Activated naive CD4-positive, alpha-beta T cell treated with anti-CD3 and anti-CD28 coated beads for 36 hours (primary cell): ENCODE data around the gene KPNA6. TPM values are rescaled to one million over a fixed set of nuclear protein-coding genes. Genes with fewer than 3 reads are reported as not detected.
A peak's percentile ranks its signal among the peaks of the same experiment; 100 is the strongest.
"Not testable (repeated sequence)": the region's sequence is repeated elsewhere in the genome, so short reads cannot be mapped to it uniquely, and the experiment has no call there.

Experiments used
- CTCF ChIA-PET: fragments of 350-600 bp; sonication (Branson Sonifier 250); formaldehyde crosslinking; loops from one replicate; lab custom pipeline; 2021; ENCODE audit warnings: antibody characterized with exemption; lab: Charles Lee
- DNase-seq: peaks from one replicate; pipeline ENCODE4 v3.0.0-alpha.2; 2020
- H3K27ac Mint-ChIP-seq: one replicate; pipeline ENCODE4 v1.8.0; 2021; ENCODE audit warnings: mild to moderate bottlenecking, mixed read lengths
- H3K27me3 Mint-ChIP-seq: one replicate; pipeline ENCODE4 v1.8.0; 2021; ENCODE audit warnings: low read depth, mixed read lengths
- H3K36me3 Mint-ChIP-seq: one replicate; pipeline ENCODE4 v1.8.0; 2021; ENCODE audit warnings: low read depth, mixed read lengths
- H3K4me1 Mint-ChIP-seq: one replicate; pipeline ENCODE4 v1.8.0; 2021; ENCODE audit warnings: low read depth, mixed read lengths
- H3K4me3 Mint-ChIP-seq: one replicate; pipeline ENCODE4 v1.8.0; 2021; ENCODE audit warnings: mild to moderate bottlenecking, moderate library complexity, mixed read lengths
- H3K9me3 Mint-ChIP-seq: one replicate; pipeline ENCODE4 v1.8.0; 2021; ENCODE audit warnings: mixed read lengths
- intact Hi-C: fragments of 100-400 bp; cut with micrococcal nuclease; formaldehyde crosslinking; loops from one replicate; pipeline ENCODE4 v1.15.1; 2023
- total RNA-seq, 2 experiments: library from RNA; stranded (reverse); gene quantifications; one replicate each; pipeline ENCODE4 v1.2.3, GENCODE V29; 2021

The KPNA6 gene
- total RNA-seq, 2 experiments from 2014 or later = 74.5 to 75.0 TPM

GRCh38 chr1:32150847-32151246 is 43.0 kb downstream of the KPNA6 start:
- no peak overlapping the region for H3K4me3 Mint-ChIP-seq
- no peak for DNase-seq
- H3K4me1 Mint-ChIP-seq = peaks cover 12% of the 10 kb centered on the region
- H3K36me3 Mint-ChIP-seq = peaks cover 20% of the 10 kb centered on the region
- intact Hi-C loops = no loop called here
- H3K27me3 Mint-ChIP-seq = no peaks in the 10 kb centered on the region
- H3K27ac Mint-ChIP-seq = no peak overlapping the region
- peaks cover 15% of the 10 kb centered on the region for H3K9me3 Mint-ChIP-seq
- CTCF ChIA-PET = interaction anchor here (0.7 kb wide), 1 partner anchor 274 kb away, joined by 5 read pairs; no protein-coding TSS in a partner anchor

- Mint-ChIP-seq H3K9me3 (peaks cover 15% of the 10 kb centered on the region), H3K27ac (no peak overlapping the region), H3K4me3 (no peak overlapping the region), H3K27me3 (no peaks in the 10 kb centered on the region), H3K4me1 (peaks cover 10% of the 10 kb centered on the region), H3K36me3 (peaks cover 21% of the 10 kb centered on the region)
- no peak for DNase-seq
- CTCF ChIA-PET = no interaction called here
- intact Hi-C loops = no loop called here
Measured at GRCh38 chr1:32151319-32151787, 43.5 kb downstream of the KPNA6 start.

GRCh38 chr1:32159189-32159588 is 51.3 kb downstream of the KPNA6 start:
- no peak for DNase-seq

GRCh38 chr1:32163405-32163804 is 55.5 kb downstream of the KPNA6 start:
- Mint-ChIP-seq H3K36me3 (peaks cover 22% of the 10 kb centered on the region), H3K9me3 (no peaks in the 10 kb centered on the region), H3K27ac (no peak overlapping the region), H3K4me1 (peaks cover 5% of the 10 kb centered on the region), H3K27me3 (no peaks in the 10 kb centered on the region), H3K4me3 (no peak overlapping the region)
- no peak for DNase-seq
- intact Hi-C loops = no loop called here
- CTCF ChIA-PET = interaction anchor here (0.6 kb wide), 1 partner anchor 102 kb away, joined by 5 read pairs; no protein-coding TSS in a partner anchor

More at GRCh38 chr1:32159189-32159588, 51.3 kb downstream of the KPNA6 start:
- CTCF ChIA-PET = no interaction called here
- no peaks in the 10 kb centered on the region for H3K27me3 Mint-ChIP-seq
- no peaks in the 10 kb centered on the region for H3K9me3 Mint-ChIP-seq
- H3K4me3 Mint-ChIP-seq = no peak overlapping the region
- peaks cover 5% of the 10 kb centered on the region for H3K4me1 Mint-ChIP-seq
- intact Hi-C loops = no loop called here
- no peak overlapping the region for H3K27ac Mint-ChIP-seq
- peaks cover 20% of the 10 kb centered on the region for H3K36me3 Mint-ChIP-seq

- CTCF ChIA-PET = interaction anchor here (1.1 kb wide), 1 partner anchor 56 kb away, joined by 3 read pairs; no protein-coding TSS in a partner anchor
- H3K36me3 Mint-ChIP-seq = peaks cover 31% of the 10 kb centered on the region
Measured at GRCh38 chr1:32165633-32166032, 57.8 kb downstream of the KPNA6 start.

GRCh38 chr1:32170991-32171390 is 63.1 kb downstream of the KPNA6 start:
- no peak overlapping the region for H3K27ac Mint-ChIP-seq
- CTCF ChIA-PET = no interaction called here
- no peaks in the 10 kb centered on the region for H3K27me3 Mint-ChIP-seq
- intact Hi-C loops = no loop called here
- H3K4me3 Mint-ChIP-seq = no peak overlapping the region
- H3K4me1 Mint-ChIP-seq = peaks cover 16% of the 10 kb centered on the region
- no peaks in the 10 kb centered on the region for H3K9me3 Mint-ChIP-seq
- DNase-seq = no peak
- H3K36me3 Mint-ChIP-seq = peaks cover 30% of the 10 kb centered on the region

More at GRCh38 chr1:32165633-32166032, 57.8 kb downstream of the KPNA6 start:
- H3K4me1 Mint-ChIP-seq, H3K27ac Mint-ChIP-seq, H3K9me3 Mint-ChIP-seq, intact Hi-C loops, H3K4me3 Mint-ChIP-seq, DNase-seq, H3K27me3 Mint-ChIP-seq: not testable (repeated sequence)

GRCh38 chr1:32172621-32173245 is 64.9 kb downstream of the KPNA6 start:
- Mint-ChIP-seq H3K27ac (no peak overlapping the region), H3K27me3 (no peaks in the 10 kb centered on the region), H3K4me1 (peaks cover 16% of the 10 kb centered on the region), H3K4me3 (no peak overlapping the region), H3K36me3 (peaks cover 24% of the 10 kb centered on the region), H3K9me3 (no peaks in the 10 kb centered on the region)
- CTCF ChIA-PET = interaction anchor here (0.6 to 1.2 kb wide), 3 partner anchors 43 to 90 kb away, joined by 3 to 7 read pairs (median 4); no protein-coding TSS in a partner anchor
- DNase-seq = no peak
- intact Hi-C loops = no loop called here

GRCh38 chr1:32178380-32179192 is 70.7 kb downstream of the KPNA6 start:
- peaks cover 37% of the 10 kb centered on the region for H3K4me1 Mint-ChIP-seq
- no peaks in the 10 kb centered on the region for H3K9me3 Mint-ChIP-seq
- CTCF ChIA-PET = no interaction called here
- H3K36me3 Mint-ChIP-seq = peaks cover 29% of the 10 kb centered on the region
- intact Hi-C loops = loop anchor here (1.0 to 2.0 kb wide), 4 partner anchors 23 to 72 kb away; partner anchors contain the start of genes EIF3I, KPNA6, LCK and TMEM234
- peak overlapping the region; percentile 86 for H3K4me3 Mint-ChIP-seq
- DNase-seq = no peak
- no peaks in the 10 kb centered on the region for H3K27me3 Mint-ChIP-seq
- H3K27ac Mint-ChIP-seq = peak overlapping the region; percentile 96

- DNase-seq = no peak
- H3K4me3 Mint-ChIP-seq = peak overlapping the region; percentile 86
- no peaks in the 10 kb centered on the region for H3K27me3 Mint-ChIP-seq
- H3K9me3 Mint-ChIP-seq = no peaks in the 10 kb centered on the region
- intact Hi-C loops = loop anchor here (1.0 to 2.0 kb wide), 4 partner anchors 22 to 72 kb away; partner anchors contain the start of genes EIF3I, KPNA6, LCK and TMEM234
- H3K27ac Mint-ChIP-seq = peak overlapping the region; percentile 96
- peaks cover 34% of the 10 kb centered on the region for H3K36me3 Mint-ChIP-seq
- CTCF ChIA-PET = interaction anchor here (1.8 kb wide), 1 partner anchor 22 kb away, joined by 4 read pairs; the partner anchor contains the start of gene CCDC28B
- peaks cover 42% of the 10 kb centered on the region for H3K4me1 Mint-ChIP-seq
Measured at GRCh38 chr1:32179193-32179442, 71.3 kb downstream of the KPNA6 start.

- intact Hi-C loops = loop anchor here (1.0 to 2.0 kb wide), 7 partner anchors 22 to 471 kb away; partner anchors contain the start of genes EIF3I, KHDRBS1, KPNA6 and LCK
- peak within 1 kb of the TSS; percentile 86 for H3K4me3 Mint-ChIP-seq
- no peaks in the 10 kb centered on the region for H3K27me3 Mint-ChIP-seq
- H3K9me3 Mint-ChIP-seq = no peaks in the 10 kb centered on the region
- peaks cover 39% of the 10 kb centered on the region for H3K36me3 Mint-ChIP-seq
- H3K4me1 Mint-ChIP-seq = peaks cover 47% of the 10 kb centered on the region
- CTCF ChIA-PET = interaction anchor here (1.0 to 1.8 kb wide), 2 partner anchors 21 to 36 kb away, joined by 3 to 4 read pairs; partner anchors contain the start of gene CCDC28B
- H3K27ac Mint-ChIP-seq = peak within 1 kb of the TSS; percentile 96
- DNase-seq = peak; percentile 94
Measured at GRCh38 chr1:32179443-32180185, 71.8 kb downstream of the KPNA6 start, which contains the start of gene TXLNA. TXLNA (plus strand) TSS chr1:32179675; CDS start chr1:32180346, 671 bp downstream.

- CTCF ChIA-PET = interaction anchor here (0.5 to 1.8 kb wide), 7 partner anchors 20 to 215 kb away, joined by 3 to 4 read pairs (median 3); partner anchors contain the start of gene CCDC28B
- H3K4me1 Mint-ChIP-seq = peaks cover 53% of the 10 kb centered on the region
Measured at GRCh38 chr1:32180186-32181060, 72.6 kb downstream of the KPNA6 start.

More at GRCh38 chr1:32180186-32181060, 72.6 kb downstream of the KPNA6 start:
- peak; percentile 56 for DNase-seq
- Mint-ChIP-seq H3K27me3 (no peaks in the 10 kb centered on the region), H3K9me3 (no peaks in the 10 kb centered on the region), H3K4me3 (peak overlapping the region; percentile 86), H3K27ac (peak overlapping the region; percentile 90), H3K36me3 (peaks cover 44% of the 10 kb centered on the region)
- intact Hi-C loops = loop anchor here (1.0 to 2.0 kb wide), 3 partner anchors 108 to 470 kb away; partner anchors contain the start of genes KHDRBS1, RBBP4, TMEM39B and ZBTB8OS
